HG02943 (cell line): Measurements from ENCODE around the gene LMO7.

Source experiments
- ATAC-seq: cut with Tn5 transposase; IDR thresholded peaks from one replicate; pipeline ENCODE4 v1.9.1; 2021; ENCODE audit warnings: mild to moderate bottlenecking, low read depth, moderate library complexity; ENCODE audit not compliant: unreplicated experiment

LMO7 gene

DNA sequence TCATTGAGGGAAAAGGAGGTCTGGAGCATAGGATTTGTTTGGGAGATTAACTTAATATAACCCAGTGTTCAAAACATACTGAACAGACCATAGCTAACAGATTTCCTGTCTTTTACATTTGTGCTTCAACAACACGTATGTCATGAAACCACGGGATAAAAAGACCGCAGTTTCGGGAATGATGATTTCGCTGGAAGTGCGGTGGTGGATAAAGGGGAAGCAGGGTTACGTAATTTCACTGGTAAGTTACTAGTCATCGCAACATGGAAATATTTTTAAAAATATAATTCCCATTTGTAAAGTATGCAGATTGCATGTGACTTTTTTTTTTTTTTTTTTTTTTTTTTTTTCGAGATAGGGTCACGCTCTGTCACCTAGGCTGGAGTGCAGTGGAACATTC, 237.4 kb downstream of the LMO7 start:
- ATAC-seq, result no peak

GRCh38 chr13:75875450-75875849, 239.3 kb downstream of the LMO7 start:
- no peak for ATAC-seq

GRCh38 chr13:75876142-75877050, 240.3 kb downstream of the LMO7 start:
- peak; percentile 83 for ATAC-seq

- no peak for ATAC-seq
These were observed 240.9 kb downstream of the LMO7 start for GRCh38 chr13:75877071-75877470.

DNA sequence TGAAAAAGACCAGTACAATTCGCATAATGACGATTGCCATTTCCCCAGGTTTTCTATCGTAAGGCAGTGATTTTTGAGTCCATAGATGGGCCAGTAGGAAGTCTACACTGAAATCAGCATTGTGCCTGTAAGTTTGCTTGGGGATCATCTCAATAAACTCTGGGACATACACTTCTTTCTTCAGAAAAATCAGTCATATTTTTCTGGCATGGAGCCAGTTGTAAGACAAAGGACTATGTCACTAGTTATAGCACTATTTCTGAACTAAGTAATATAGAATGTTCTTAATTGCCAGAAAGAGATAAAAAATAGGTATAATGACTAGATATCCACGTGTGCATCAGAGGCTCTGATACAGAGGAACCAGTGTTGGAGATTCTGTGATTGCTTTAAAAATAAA, 243.5 kb downstream of the LMO7 start:
- no peak for ATAC-seq

GRCh38 chr13:75881109-75881775, 245.1 kb downstream of the LMO7 start:
- ATAC-seq, result no peak

DNA sequence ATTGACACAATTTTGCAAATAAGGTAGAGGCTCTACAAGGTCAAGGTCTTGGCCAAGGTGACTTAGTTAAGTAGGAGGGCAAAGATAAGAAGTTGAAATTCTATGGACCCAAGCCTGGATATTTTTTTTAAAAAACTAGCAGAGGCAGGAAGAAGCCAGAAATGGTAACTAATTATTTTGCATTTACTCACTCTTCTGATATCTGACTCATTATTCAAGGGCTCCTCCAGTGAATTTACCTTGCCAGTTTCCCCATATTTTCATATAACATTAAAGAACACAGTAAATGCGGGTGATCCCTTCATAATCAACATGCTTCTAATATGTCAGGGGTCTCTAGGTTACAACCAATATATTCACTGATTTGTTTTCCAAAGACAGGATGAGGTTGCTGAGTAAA, 246.1 kb downstream of the LMO7 start:
- no peak for ATAC-seq

GRCh38 chr13:75889427-75889826, 253.3 kb downstream of the LMO7 start:
- ATAC-seq, result no peak

DNA sequence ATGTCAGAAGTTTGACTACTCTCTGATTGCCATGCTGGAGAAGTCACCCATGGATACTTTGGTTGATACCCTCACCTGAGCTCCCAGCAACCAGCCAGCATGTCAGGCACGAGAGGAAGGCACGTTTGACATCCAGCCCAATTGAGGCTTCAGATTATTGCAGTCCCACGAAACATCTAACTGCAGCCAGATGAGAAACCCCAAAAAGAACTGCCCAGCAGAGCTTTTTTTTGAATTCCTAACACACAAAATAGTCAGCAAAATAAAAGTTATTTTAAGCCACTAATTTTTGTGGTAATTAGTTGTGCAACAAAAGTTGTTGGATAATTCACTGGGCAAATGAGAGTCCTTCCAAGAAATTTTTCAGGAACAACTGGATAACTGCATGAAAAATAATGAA, 259.0 kb downstream of the LMO7 start:
- no peak for ATAC-seq

DNA sequence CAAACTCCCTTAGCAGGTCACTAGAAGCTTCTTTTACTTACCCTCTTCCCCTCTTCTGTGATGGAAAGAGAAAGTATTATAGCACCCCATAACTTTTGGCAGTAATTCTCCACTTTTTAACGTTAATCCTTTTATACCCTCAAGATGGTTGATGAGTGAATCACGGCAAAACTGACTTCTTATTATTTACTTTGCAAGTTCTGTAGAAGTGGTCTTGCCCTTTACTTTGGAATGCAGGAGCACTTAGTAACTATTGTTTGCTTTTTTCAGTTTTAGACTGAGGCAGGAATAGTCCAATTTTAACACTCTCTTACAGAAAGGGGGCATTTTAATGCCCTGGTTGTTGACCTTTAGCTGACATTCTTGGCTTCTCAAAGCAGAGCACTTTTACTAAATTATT, 260.1 kb downstream of the LMO7 start:
- ATAC-seq, result no peak

GRCh38 chr13:75897386-75897785, 261.3 kb downstream of the LMO7 start:
- no peak for ATAC-seq

DNA sequence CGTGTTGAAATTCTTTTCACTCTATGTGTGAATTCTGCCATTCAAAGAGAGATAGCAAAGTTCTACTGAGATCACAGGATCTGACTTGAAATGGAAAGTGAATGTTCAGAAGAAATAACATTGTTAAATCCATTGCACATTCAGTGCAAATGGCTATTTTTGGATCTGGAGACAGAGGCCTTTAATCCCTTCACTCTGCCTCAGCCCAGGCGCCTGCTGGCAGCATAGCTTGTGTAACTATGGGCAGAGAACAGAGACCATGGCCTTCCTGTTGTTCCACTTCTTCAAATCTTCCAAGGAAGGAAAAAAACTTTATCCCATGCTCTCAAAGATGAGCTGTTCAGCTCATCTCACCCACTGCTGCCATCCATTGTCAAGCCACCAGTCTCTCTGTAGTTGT, 265.4 kb downstream of the LMO7 start:
- no peak for ATAC-seq

DNA sequence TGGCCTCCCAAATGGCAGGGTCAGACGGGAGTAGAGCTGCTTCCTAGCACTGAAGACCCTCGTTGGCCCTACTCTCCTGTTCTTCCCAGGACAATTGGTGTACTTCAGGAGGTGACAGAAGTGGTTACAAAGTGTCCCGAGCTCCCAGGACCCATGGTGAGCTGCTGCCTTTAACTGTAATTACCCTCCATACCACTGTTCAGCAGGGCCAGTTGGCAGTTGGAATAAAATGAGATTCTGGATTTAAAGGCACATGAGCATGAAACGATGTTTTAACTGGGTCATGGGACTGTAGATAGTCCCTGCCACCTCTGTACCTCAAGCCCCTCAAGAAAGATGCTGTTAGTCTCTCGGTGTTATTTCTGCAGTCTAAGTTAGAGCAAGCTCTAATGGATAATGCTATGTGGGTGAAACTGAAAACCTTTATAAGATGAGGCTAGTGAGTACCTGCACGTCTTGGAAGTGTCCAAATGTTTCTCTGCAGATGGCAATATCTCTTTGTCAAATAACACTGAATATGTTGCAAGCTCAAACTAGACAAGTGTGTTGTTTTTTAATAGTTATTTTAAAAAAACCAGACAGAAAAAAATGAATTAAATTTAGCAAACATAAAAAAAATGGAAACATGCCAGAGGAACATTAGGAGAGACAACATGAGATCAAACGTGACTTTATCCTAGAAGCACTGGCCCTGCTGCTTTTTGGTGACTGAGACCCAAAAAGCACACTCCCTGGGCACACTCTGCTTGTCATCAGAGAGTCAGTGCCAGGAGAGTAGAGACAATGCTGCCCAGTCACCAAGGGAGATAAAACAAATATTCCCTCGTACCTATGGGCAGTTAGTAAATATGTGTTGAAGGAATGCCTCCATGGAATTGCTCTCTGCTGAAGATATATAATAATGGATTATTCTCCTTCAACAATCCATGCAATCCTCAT, 266.3 kb downstream of the LMO7 start:
- ATAC-seq, result no peak

GRCh38 chr13:75904012-75904411, 267.9 kb downstream of the LMO7 start:
- ATAC-seq, result no peak

DNA sequence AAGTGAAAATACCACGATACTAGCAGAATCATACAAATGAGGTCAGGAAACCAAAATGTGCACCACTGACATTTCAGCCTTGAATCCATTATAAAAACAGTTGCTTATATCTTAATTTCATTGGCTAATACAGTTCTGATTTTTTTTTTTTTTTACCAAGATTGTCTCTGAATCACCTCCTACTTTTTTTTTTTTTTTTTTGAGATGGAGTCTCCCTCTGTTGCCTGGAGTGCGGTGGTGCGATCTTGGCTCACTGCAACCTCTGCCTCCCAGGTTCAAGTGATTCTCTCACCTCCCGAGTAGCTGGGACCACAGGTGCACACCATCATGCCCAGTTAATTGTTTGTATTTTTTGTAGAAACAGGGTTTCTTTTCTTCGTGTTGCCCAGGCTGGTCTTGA, 270.2 kb downstream of the LMO7 start:
- no peak for ATAC-seq

DNA sequence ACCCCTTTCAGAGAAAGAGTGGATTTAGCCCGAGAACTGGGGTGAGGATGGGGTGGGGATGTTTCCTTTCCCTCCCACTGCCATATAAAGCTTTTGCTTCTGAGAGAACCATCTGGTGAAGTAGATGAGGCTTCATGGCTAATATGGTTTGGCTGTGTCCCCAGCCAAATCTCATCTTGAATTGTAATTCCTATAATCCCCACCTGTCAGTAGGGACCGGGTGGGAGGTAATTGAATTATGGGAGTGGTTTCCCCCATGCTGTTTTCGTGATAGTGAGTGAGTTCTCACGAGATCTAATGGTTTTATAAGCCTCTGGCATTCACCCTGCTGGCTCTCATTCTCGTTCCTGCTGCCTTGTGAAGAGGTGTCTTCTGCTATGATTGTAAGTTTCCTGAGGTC, 270.9 kb downstream of the LMO7 start:
- no peak for ATAC-seq

GRCh38 chr13:75908141-75908540, 272.0 kb downstream of the LMO7 start:
- no peak for ATAC-seq
